Smooth muscle cell (in vitro differentiated cells): Measurements from ENCODE around the gene NME3. TPM values are rescaled to one million over a fixed set of nuclear protein-coding genes. Genes with fewer than 3 reads are reported as not detected.

Experiments used
- DNase-seq: peaks from one replicate; lab custom pipeline; 2025; ENCODE audit not compliant: unreplicated experiment; lab: John Stamatoyannopoulos, UW
- H2AFZ ChIP-seq: fragments of 200-600 bp; sonication (generic); 2 replicates; pipeline ENCODE4 v1.6.0; 2016; ENCODE audit warnings: antibody characterized with exemption, low read depth, mild to moderate bottlenecking
- H3F3A ChIP-seq: fragments of 200-600 bp; sonication (generic); 2 replicates; pipeline ENCODE4 v1.6.0; 2017; ENCODE audit warnings: antibody characterized with exemption, low read depth
- H3K27ac ChIP-seq: fragments of 200-600 bp; sonication (generic); 2 replicates; pipeline ENCODE4 v1.5.1; 2016; ENCODE audit warnings: low read depth, mild to moderate bottlenecking
- H3K27me3 ChIP-seq: fragments of 200-600 bp; sonication (generic); 2 replicates; pipeline ENCODE4 v1.6.1; 2016; ENCODE audit warnings: low read depth, mild to moderate bottlenecking
- H3K36me3 ChIP-seq: fragments of 200-600 bp; sonication (generic); 2 replicates; pipeline ENCODE4 v1.5.1; 2016; ENCODE audit warnings: low read depth
- H3K4me1 ChIP-seq: fragments of 200-600 bp; sonication (generic); 2 replicates; pipeline ENCODE4 v1.5.1; 2016; ENCODE audit warnings: low read depth
- H3K4me2 ChIP-seq: fragments of 200-600 bp; sonication (generic); 2 replicates; pipeline ENCODE4 v1.6.0; 2016; ENCODE audit warnings: mild to moderate bottlenecking
- H3K4me3 ChIP-seq: fragments of 200-600 bp; sonication (generic); 2 replicates; pipeline ENCODE4 v1.5.1; 2016; ENCODE audit warnings: mild to moderate bottlenecking
- H3K79me2 ChIP-seq: fragments of 200-600 bp; sonication (generic); 2 replicates; pipeline ENCODE4 v1.6.0; 2016; ENCODE audit warnings: low read depth, mild to moderate bottlenecking
- H3K9ac ChIP-seq: fragments of 200-600 bp; sonication (generic); 2 replicates; pipeline ENCODE4 v1.6.0; 2016; ENCODE audit warnings: low read depth
- H3K9me3 ChIP-seq: fragments of 200-600 bp; sonication (generic); replicated peaks from 2 replicates; pipeline ENCODE4 v1.5.1; 2016; ENCODE audit warnings: low read depth
- H4K20me1 ChIP-seq: fragments of 200-600 bp; sonication (generic); 2 replicates; pipeline ENCODE4 v1.6.0; 2016; ENCODE audit warnings: low read depth
- CTCF ChIP-seq: fragments of 200-600 bp; sonication (generic); IDR thresholded peaks from 2 replicates; pipeline ENCODE4 v1.5.1; 2017; ENCODE audit warnings: borderline replicate concordance, mild to moderate bottlenecking, antibody characterized with exemption; ENCODE audit not compliant: insufficient read depth, poor library complexity, severe bottlenecking
- WGBS: methylation state at CpG from one replicate; pipeline ENCODE4 v1.1.7; 2016; ENCODE audit warnings: low lambda C conversion rate; 5-methylcytosine and 5-hydroxymethylcytosine counted together
- polyA plus RNA-seq: library from polyadenylated mRNA; unstranded; fragments of >200 nt; fragmentation: Nextera tagmentation; extraction: Ambion mirVana; gene quantifications from 2 replicates; pipeline ENCODE4 v1.2.1, GENCODE V29; 2016
- total RNA-seq: library from RNA; depleted of rRNA; stranded (reverse); fragments of >200 nt; gene quantifications from 2 replicates; pipeline ENCODE4 v1.2.3, GENCODE V29; 2014

NME3 gene
- total and polyA plus RNA-seq, 2 experiments from 2014 or later: 56.7 to 85.4 TPM

DNA sequence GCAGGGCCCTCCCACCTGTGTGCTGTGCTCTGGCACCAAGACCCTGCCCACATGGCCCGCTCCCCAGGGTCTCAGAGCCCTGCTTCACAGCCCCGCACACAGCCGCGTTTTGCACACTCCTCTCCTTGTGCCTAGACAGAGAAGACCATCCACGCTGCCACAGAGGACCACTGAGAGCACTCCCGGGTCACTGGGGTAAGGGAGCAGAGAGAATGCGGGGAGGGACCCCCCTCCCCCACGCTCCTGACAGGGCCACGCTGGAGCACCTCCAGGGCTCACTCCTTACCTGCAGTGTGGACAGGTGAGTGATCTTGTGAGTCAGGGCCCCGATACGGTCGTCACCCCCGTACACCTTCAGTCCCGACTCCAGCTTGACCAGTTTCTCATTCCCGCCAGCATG is 48.3 kb upstream of the NME3 start:
- Histone ChIP-seq H3K27ac (no peak overlapping the region), H3F3A (no peaks in the 10 kb centered on the region), H4K20me1 (no peaks in the 10 kb centered on the region), H3K9ac (no peak overlapping the region), H3K79me2 (peaks cover 3% of the 10 kb centered on the region), H3K27me3 (no peaks in the 10 kb centered on the region), H3K4me2 (no peak overlapping the region), H3K36me3 (no peaks in the 10 kb centered on the region), H2AFZ (no peak overlapping the region), H3K9me3 (no peaks in the 10 kb centered on the region), H3K4me1 (no peaks in the 10 kb centered on the region), H3K4me3 (no peak overlapping the region)
- DNase-seq: no peak
- TF ChIP-seq CTCF: no peak
- 94% methylated on average over 15 of the region's 15 CpGs for WGBS

DNA sequence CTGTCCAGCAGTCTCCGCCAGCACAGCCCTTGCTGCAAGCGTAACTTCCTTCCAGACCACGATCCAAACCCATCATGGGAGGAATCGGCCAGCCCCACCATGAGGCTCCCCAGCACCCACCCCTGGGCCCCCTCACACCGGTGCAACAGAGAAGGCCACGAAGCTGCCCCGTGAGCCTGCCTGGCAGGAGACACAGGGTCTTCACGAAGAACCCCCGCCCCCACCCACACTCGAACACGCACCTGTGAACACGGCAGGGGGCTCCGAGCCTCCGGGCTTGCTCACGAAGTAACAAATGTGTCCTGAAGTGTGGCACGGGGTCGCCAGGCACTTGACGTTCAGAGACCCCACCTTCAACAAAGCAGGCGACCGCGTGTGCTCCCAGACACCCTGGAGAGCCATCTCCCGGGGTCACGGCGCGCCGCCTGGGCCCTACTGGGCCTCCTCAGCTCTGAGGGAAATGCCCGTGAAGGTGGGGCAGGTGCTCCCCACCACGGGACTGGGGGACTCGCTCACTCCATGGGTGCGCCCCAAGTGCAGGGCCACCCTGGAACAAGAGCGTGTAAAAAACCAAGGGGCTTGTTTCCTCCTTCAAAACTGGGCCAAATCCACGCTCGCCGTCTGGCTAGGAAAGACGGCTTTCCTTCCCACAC is 47.7 kb upstream of the NME3 start:
- no peak overlapping the region for H3K9ac ChIP-seq
- no peaks in the 10 kb centered on the region for H3K27me3 ChIP-seq
- no peak overlapping the region for H2AFZ ChIP-seq
- no peaks in the 10 kb centered on the region for H3F3A ChIP-seq
- H3K4me3 ChIP-seq: no peak overlapping the region
- no peak for TF ChIP-seq CTCF
- no peak overlapping the region for H3K27ac ChIP-seq
- 97% methylated on average over 35 of the region's 35 CpGs for WGBS
- no peaks in the 10 kb centered on the region for H3K79me2 ChIP-seq
- H4K20me1 ChIP-seq: no peaks in the 10 kb centered on the region
- no peaks in the 10 kb centered on the region for H3K36me3 ChIP-seq
- no peak for DNase-seq
- H3K4me1 ChIP-seq: no peaks in the 10 kb centered on the region
- no peak overlapping the region for H3K4me2 ChIP-seq
- H3K9me3 ChIP-seq: no peaks in the 10 kb centered on the region

GRCh38 chr16:1818204-1818872 is 47.0 kb upstream of the NME3 start:
- Histone ChIP-seq H3K4me1 (no peaks in the 10 kb centered on the region), H2AFZ (no peak overlapping the region), H3K27ac (no peak overlapping the region), H3K9me3 (no peaks in the 10 kb centered on the region), H3K36me3 (no peaks in the 10 kb centered on the region), H3K79me2 (no peaks in the 10 kb centered on the region), H3K4me3 (no peak overlapping the region), H3K9ac (no peak overlapping the region), H4K20me1 (no peaks in the 10 kb centered on the region), H3K4me2 (no peak overlapping the region), H3K27me3 (no peaks in the 10 kb centered on the region), H3F3A (peaks cover 7% of the 10 kb centered on the region)
- no peak for TF ChIP-seq CTCF
- no peak for DNase-seq
- WGBS: 97% methylated on average over 27 of the region's 27 CpGs

DNA sequence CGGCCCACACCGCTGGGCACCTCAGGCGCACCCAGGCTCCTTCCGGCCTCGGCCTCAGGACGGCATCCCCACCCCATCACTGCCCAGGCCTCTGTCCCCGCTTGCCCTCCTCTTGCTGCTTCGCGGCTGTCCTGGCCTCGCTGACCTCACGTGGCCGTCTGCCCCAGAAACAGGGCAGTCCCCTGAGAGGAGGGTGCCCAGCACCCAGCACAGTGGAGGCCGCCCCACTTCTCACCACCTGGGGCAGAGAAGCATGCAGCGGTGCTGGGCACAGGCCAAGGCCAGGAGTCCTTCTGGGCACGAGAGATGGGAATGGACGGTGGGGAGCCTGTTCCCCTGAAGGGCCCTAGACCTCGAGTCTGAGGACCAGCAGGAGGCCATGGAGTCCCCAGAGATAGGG is 46.4 kb upstream of the NME3 start:
- no peak overlapping the region for H3K9ac ChIP-seq
- no peak overlapping the region for H3K27ac ChIP-seq
- no peak for TF ChIP-seq CTCF
- peaks cover 8% of the 10 kb centered on the region for H3F3A ChIP-seq
- no peaks in the 10 kb centered on the region for H3K79me2 ChIP-seq
- peaks cover 2% of the 10 kb centered on the region for H3K4me1 ChIP-seq
- H3K9me3 ChIP-seq: no peaks in the 10 kb centered on the region
- H2AFZ ChIP-seq: no peak overlapping the region
- WGBS: 97% methylated on average over 17 of the region's 17 CpGs
- no peaks in the 10 kb centered on the region for H4K20me1 ChIP-seq
- H3K4me3 ChIP-seq: no peak overlapping the region
- no peaks in the 10 kb centered on the region for H3K36me3 ChIP-seq
- no peak overlapping the region for H3K4me2 ChIP-seq
- H3K27me3 ChIP-seq: no peaks in the 10 kb centered on the region
- DNase-seq: no peak
